Neutrophil (primary cell): ENCODE measurements around the gene ACOX2.

Source experiments
- H3K27ac ChIP-seq: fragments of 200-600 bp; sonication (generic); 2 replicates; pipeline ENCODE4 v1.5.1; 2016; ENCODE audit warnings: mild to moderate bottlenecking, moderate library complexity
- H3K27me3 ChIP-seq: fragments of 200-600 bp; sonication (generic); 2 replicates; pipeline ENCODE4 v1.6.0; 2016; ENCODE audit warnings: mild to moderate bottlenecking
- H3K36me3 ChIP-seq: fragments of 200-600 bp; sonication (generic); 2 replicates; pipeline ENCODE4 v1.5.1; 2017
- H3K4me1 ChIP-seq, 2 experiments: fragments of 200-600 bp in 1 of 2; sonication (generic) in 1 of 2; 1 replicate in 1 of 2; 2 replicates in 1 of 2; pipeline versions ENCODE4 v1.5.1 to v1.6.1; 2013 to 2016; ENCODE audit warnings: low read depth in 1 of 2, low read length in 1 of 2, mild to moderate bottlenecking in 1 of 2, moderate library complexity in 1 of 2; ENCODE audit not compliant: control insufficient read depth in 1 of 2, insufficient read depth in 1 of 2
- H3K4me3 ChIP-seq, 2 experiments: fragments of 200-600 bp in 1 of 2; sonication (generic) in 1 of 2; 1 replicate in 1 of 2; 2 replicates in 1 of 2; pipeline ENCODE4 v1.5.1; 2013 to 2016; ENCODE audit warnings: low read depth in 1 of 2, low read length in 1 of 2, mild to moderate bottlenecking in 1 of 2, moderate library complexity in 1 of 2
- H3K9me3 ChIP-seq: fragments of 200-600 bp; sonication (generic); 2 replicates; pipeline ENCODE4 v1.5.1; 2016
- CTCF ChIP-seq: fragments of 200-600 bp; sonication (generic); IDR thresholded peaks from 2 replicates; pipeline ENCODE4 v1.5.1; 2016; ENCODE audit warnings: antibody characterized with exemption

Gene ACOX2

GRCh38 chr3:58502872-58503271 is 34.1 kb downstream of the ACOX2 start:
- no peaks in the 10 kb centered on the region for H3K36me3 ChIP-seq
- H3K4me1 ChIP-seq = no peaks in the 10 kb centered on the region
- no peak overlapping the region for H3K27ac ChIP-seq
- H3K27me3 ChIP-seq = no peaks in the 10 kb centered on the region
- no peaks in the 10 kb centered on the region for H3K9me3 ChIP-seq
- H3K4me3 ChIP-seq = no peak overlapping the region
- no peak for TF ChIP-seq CTCF

GRCh38 chr3:58497097-58497496 is 39.9 kb downstream of the ACOX2 start:
- Histone ChIP-seq H3K27me3 (peaks cover 10% of the 10 kb centered on the region), H3K9me3 (no peaks in the 10 kb centered on the region), H3K36me3 (no peaks in the 10 kb centered on the region), H3K27ac (no peak overlapping the region), H3K4me3 (no peak overlapping the region), H3K4me1 (peaks cover 9% of the 10 kb centered on the region in 2 experiments)
- no peak for TF ChIP-seq CTCF

- no peaks in the 10 kb centered on the region for H3K9me3 ChIP-seq
Measured at GRCh38 chr3:58496206-58496857, 40.7 kb downstream of the ACOX2 start.

GRCh38 chr3:58495101-58495500 is 41.9 kb downstream of the ACOX2 start:
- H3K27ac ChIP-seq = no peak overlapping the region
- peaks cover 22% of the 10 kb centered on the region for H3K27me3 ChIP-seq
- TF ChIP-seq CTCF = no peak
- H3K36me3 ChIP-seq = no peaks in the 10 kb centered on the region
- H3K9me3 ChIP-seq = no peaks in the 10 kb centered on the region
- H3K4me1 ChIP-seq = peaks cover 9 to 13% of the 10 kb centered on the region in 2 experiments
- H3K4me3 ChIP-seq = no peak overlapping the region

More at GRCh38 chr3:58496206-58496857, 40.7 kb downstream of the ACOX2 start:
- peaks cover 12% of the 10 kb centered on the region for H3K27me3 ChIP-seq
- H3K4me1 ChIP-seq = peaks cover 9 to 12% of the 10 kb centered on the region in 2 experiments
- no peak for TF ChIP-seq CTCF
- H3K4me3 ChIP-seq = no peak overlapping the region
- no peak overlapping the region for H3K27ac ChIP-seq
- H3K36me3 ChIP-seq = no peaks in the 10 kb centered on the region

GRCh38 chr3:58494107-58494506 is 42.9 kb downstream of the ACOX2 start:
- Histone ChIP-seq H3K4me1 (peaks cover 9 to 13% of the 10 kb centered on the region in 2 experiments), H3K4me3 (no peak overlapping the region), H3K36me3 (no peaks in the 10 kb centered on the region), H3K27ac (no peak overlapping the region), H3K27me3 (peaks cover 31% of the 10 kb centered on the region), H3K9me3 (no peaks in the 10 kb centered on the region)
- TF ChIP-seq CTCF = no peak
